Subcutaneous adipose tissue (tissue), 4 donors: ENCODE results near the gene PEDS1. TPM values are rescaled to one million over a fixed set of nuclear protein-coding genes. Genes with fewer than 3 reads are reported as not detected.

Experiments used
- CTCF ChIP-seq: fragments of 450-650 bp; IDR thresholded peaks from one replicate; pipeline ENCODE4 v1.5.1; 2016; ENCODE audit warnings: low read depth, mild to moderate bottlenecking, control low read depth, antibody characterized with exemption, moderate library complexity
- total RNA-seq, 4 donors: library from RNA; depleted of rRNA; stranded (reverse); fragments of >200 nt; gene quantifications; one replicate each; pipeline ENCODE4 v1.1.0, GENCODE V29; 2016

PEDS1 gene
- total RNA-seq, 4 donors from 2014 or later: 20.4 to 34.9 (median 24.1) TPM

- no peak for TF ChIP-seq CTCF
These were observed 39.9 kb downstream of the PEDS1 start for GRCh38 chr20:50113420-50114224.

- no peak for TF ChIP-seq CTCF
These were observed 40.8 kb downstream of the PEDS1 start, which contains the start of gene UBE2V1 for GRCh38 chr20:50112512-50113419. Gene UBE2V1 (minus strand): TSS chr20:50113150. CDS start chr20:50113128, 22 bp downstream.

GRCh38 chr20:50111829-50112495, 41.6 kb downstream of the PEDS1 start:
- no peak for TF ChIP-seq CTCF

- TF ChIP-seq CTCF: no peak
These were observed 42.2 kb downstream of the PEDS1 start for GRCh38 chr20:50111120-50111828.

- TF ChIP-seq CTCF: no peak
These were observed 43.1 kb downstream of the PEDS1 start for GRCh38 chr20:50110141-50111047.

GRCh38 chr20:50108556-50109235, 44.8 kb downstream of the PEDS1 start:
- no peak for TF ChIP-seq CTCF
